ENCODE results near the gene DARS2. TPM values are rescaled to one million over a fixed set of nuclear protein-coding genes. Genes with fewer than 3 reads are reported as not detected.
"Not testable (repeated sequence)": the region's sequence is repeated elsewhere in the genome, so short reads cannot be mapped to it uniquely, and the experiment has no call there.

DARS2 gene
- total RNA-seq, 8 experiments from 2014 or later = 12.7 to 34.6 (median 16.5) TPM

DNA sequence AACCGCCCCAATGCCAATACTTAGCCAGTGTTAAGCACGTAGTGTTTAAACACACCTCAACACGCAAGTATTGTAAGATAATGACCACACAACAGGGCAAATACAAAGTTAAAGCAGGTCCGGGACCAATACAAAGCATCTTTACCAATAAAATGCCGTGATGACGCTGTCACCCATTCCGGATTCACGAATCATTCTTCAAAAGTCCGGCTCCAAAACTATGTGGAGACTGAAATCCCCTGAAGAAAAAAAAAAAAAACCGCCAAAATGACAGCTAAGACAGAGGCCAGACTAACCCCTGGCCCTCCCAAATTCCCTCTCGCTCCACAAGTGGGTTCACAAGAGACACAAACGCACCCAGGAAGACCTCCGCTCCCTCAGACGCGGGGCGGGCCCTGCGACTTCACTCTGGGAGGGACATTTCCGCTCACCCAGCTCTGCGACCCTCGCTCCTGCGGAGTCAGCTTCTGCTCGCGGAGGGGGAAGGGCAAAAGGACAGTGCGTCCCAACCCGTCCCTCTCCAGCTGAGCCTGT is 625 bp upstream of the DARS2 start:
- 0 to 7% (median 1%) methylated on average over 5 to 25 of the region's 25 CpGs; no CpG with 5 or more reads in 1 of the 10 experiments for WGBS, 10 experiments
- Histone ChIP-seq H3K27ac (peak overlapping the region in 1 of 2 donors; percentile 66), H3K4me1 (replicated peaks in 1 of 2) (peaks cover 15 to 18% of the 10 kb centered on the region in 2 donors), H3K4me3 (peak overlapping the region; percentile 66 to 86 (median 71))
- no peak for ATAC-seq (replicated peaks in 6 of 8)
- in situ Hi-C loops (cut with MboI; ENCODE audit: low pct_unique_long_range_greater_than_20kb in 2 of 9, low sequenced_read_pairs in 9 of 9, unreplicated experiment in 9 of 9) = loop anchor here in 3 of 9 experiments (25.0 kb wide), 1 partner anchor 387 kb away; no protein-coding TSS in a partner anchor

DNA sequence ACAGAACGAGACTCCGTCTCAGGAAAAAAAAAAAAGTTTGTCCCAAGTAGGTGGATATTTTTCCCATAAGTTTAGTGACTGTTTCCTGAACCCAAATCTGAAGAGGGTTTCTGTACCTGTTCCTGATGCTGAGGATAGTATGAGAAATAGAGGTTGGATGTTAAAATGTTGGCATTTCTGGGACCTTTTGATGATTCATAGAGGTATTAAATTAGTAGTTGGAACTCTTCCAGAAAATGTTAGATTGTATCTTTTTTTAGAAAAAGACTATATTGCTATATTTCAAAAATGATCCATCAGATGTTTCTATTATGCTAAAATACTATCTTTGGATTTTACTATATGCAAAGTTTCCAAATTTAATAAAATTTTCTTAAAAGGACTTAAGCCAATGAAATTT is 3.1 kb downstream of the DARS2 start:
- Histone ChIP-seq H3K4me3 (no peak overlapping the region), H3K27ac (no peak overlapping the region), H3K4me1 (replicated peaks in 1 of 2) (peaks cover 15 to 17% of the 10 kb centered on the region in 2 donors)
- 71 to 100% (median 98%) methylated on average over 1 to 2 of the region's 2 CpGs; no CpG with 5 or more reads in 4 of the 10 experiments for WGBS, 10 experiments
- in situ Hi-C loops (cut with MboI; ENCODE audit: low pct_unique_long_range_greater_than_20kb in 2 of 9, low sequenced_read_pairs in 9 of 9, unreplicated experiment in 9 of 9) = loop anchor here in 2 of 9 experiments (25.0 kb wide), 2 partner anchors 415 to 1090 kb away; no protein-coding TSS in a partner anchor
- no peak for ATAC-seq (replicated peaks in 6 of 8)

GRCh38 chr1:173832748-173833147 is 8.3 kb downstream of the DARS2 start:
- Histone ChIP-seq H3K27ac (no peak overlapping the region), H3K4me3 (no peak overlapping the region), H3K4me1 (replicated peaks in 1 of 2) (no peaks in the 10 kb centered on the region)
- 83 to 100% (median 100%) methylated on average over 1 of the region's 1 CpG; no CpG with 5 or more reads in 3 of the 10 experiments for WGBS, 10 experiments
- in situ Hi-C loops (cut with MboI; ENCODE audit: low pct_unique_long_range_greater_than_20kb in 2 of 9, low sequenced_read_pairs in 9 of 9, unreplicated experiment in 9 of 9) = loop anchor here in 2 of 9 experiments (25.0 kb wide), 2 partner anchors 420 to 1095 kb away; no protein-coding TSS in a partner anchor
- ATAC-seq (replicated peaks in 6 of 8) = no peak

DNA sequence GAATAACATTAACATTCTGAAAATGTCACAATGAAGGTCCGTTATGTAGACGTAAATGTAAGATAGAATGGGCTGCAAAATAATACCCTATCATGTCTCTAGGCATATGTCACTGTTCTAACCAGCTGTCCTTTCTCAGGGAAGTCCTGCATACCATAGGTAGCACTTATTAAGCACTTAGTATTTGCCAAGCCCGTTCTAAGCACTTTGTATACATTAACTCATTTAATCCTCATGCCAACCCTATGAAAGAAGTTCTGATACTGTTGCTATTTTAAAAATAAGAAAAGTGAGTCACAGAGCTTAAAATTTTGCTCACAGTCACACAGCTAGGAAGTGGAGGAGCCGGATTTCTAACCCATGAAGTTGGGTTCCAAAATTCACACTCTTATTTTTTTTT is 27.6 kb downstream of the DARS2 start:
- whole genome bisulfite sequencing, 10 experiments = 72 to 100% (median 94%) methylated on average over 1 to 4 of the region's 4 CpGs
- ATAC-seq (replicated peaks in 6 of 8) = no peak

GRCh38 chr1:173853074-173853473 is 28.6 kb downstream of the DARS2 start:
- Histone ChIP-seq H3K4me3 (no peak overlapping the region), H3K4me1 (replicated peaks in 1 of 2) (no peaks in the 10 kb centered on the region), H3K27ac (no peak overlapping the region)
- peak in 2 of 8 experiments; percentile 5 to 25 for ATAC-seq (replicated peaks in 6 of 8)
- in situ Hi-C loops (cut with MboI; ENCODE audit: low pct_unique_long_range_greater_than_20kb in 2 of 9, low sequenced_read_pairs in 9 of 9, unreplicated experiment in 9 of 9) = no loop called here
- 28 to 82% (median 70%) methylated on average over 1 to 5 of the region's 5 CpGs; no CpG with 5 or more reads in 2 of the 10 experiments for WGBS, 10 experiments

More for the DNA sequence above, 27.6 kb downstream of the DARS2 start:
- no peak overlapping the region for H3K4me3 ChIP-seq
- H3K27ac ChIP-seq = no peak overlapping the region
- no peaks in the 10 kb centered on the region for H3K4me1 ChIP-seq (replicated peaks in 1 of 2)
- in situ Hi-C loops (cut with MboI; ENCODE audit: low pct_unique_long_range_greater_than_20kb in 2 of 9, low sequenced_read_pairs in 9 of 9, unreplicated experiment in 9 of 9) = no loop called here

DNA sequence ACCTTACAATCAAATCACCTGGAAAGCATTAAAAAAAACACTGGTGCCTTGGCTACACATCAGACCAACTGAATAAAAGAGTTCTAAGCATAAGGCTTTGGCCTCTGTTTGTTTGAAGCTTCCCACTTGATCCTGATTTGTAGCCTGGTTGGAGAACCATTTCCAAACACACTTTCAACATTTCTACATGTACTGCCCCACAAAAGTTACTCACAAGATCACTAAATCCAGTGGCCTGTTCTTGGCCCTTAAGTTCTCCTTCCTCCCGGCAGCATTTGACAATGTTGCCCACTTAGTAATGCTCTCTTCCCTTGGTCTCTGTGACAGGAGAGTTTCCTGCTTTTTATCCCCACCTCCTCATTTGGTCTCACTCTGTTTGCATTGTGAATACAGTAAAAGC is 31.5 kb downstream of the DARS2 start:
- in situ Hi-C loops (cut with MboI; ENCODE audit: low pct_unique_long_range_greater_than_20kb in 2 of 9, low sequenced_read_pairs in 9 of 9, unreplicated experiment in 9 of 9) = no loop called here
- H3K27ac ChIP-seq = no peak overlapping the region
- ATAC-seq (replicated peaks in 6 of 8) = no peak
- H3K4me3 ChIP-seq = no peak overlapping the region
- 67 to 100% (median 100%) methylated on average over 1 of the region's 1 CpG; no CpG with 5 or more reads in 1 of the 10 experiments for WGBS, 10 experiments
- no peaks in the 10 kb centered on the region for H3K4me1 ChIP-seq (replicated peaks in 1 of 2)

- in situ Hi-C loops (cut with MboI; ENCODE audit: low pct_unique_long_range_greater_than_20kb in 2 of 9, low sequenced_read_pairs in 9 of 9, unreplicated experiment in 9 of 9) = no loop called here
- Histone ChIP-seq H3K4me3 (no peak overlapping the region), H3K27ac (no peak overlapping the region), H3K4me1 (replicated peaks in 1 of 2) (no peaks in the 10 kb centered on the region)
- WGBS, 10 experiments = 89 to 100% (median 96%) methylated on average over 1 to 2 of the region's 2 CpGs; no CpG with 5 or more reads in 1 of the 10 experiments
- peak in 1 of 8 experiments; percentile 20 for ATAC-seq (replicated peaks in 6 of 8)
These were observed 32.4 kb downstream of the DARS2 start for GRCh38 chr1:173856903-173857302.

GRCh38 chr1:173857363-173857917 is 33.0 kb downstream of the DARS2 start:
- in situ Hi-C loops (cut with MboI; ENCODE audit: low pct_unique_long_range_greater_than_20kb in 2 of 9, low sequenced_read_pairs in 9 of 9, unreplicated experiment in 9 of 9) = no loop called here
- Histone ChIP-seq H3K4me1 (replicated peaks in 1 of 2) (no peaks in the 10 kb centered on the region), H3K27ac (no peak overlapping the region), H3K4me3 (no peak overlapping the region)
- peak in 1 of 8 experiments; percentile 2 for ATAC-seq (replicated peaks in 6 of 8)
- 60 to 100% (median 93%) methylated on average over 2 to 4 of the region's 4 CpGs for WGBS, 10 experiments

GRCh38 chr1:173859547-173859946 is 35.1 kb downstream of the DARS2 start:
- ATAC-seq (replicated peaks in 6 of 8); H3K4me3 ChIP-seq; H3K4me1 ChIP-seq (replicated peaks in 1 of 2); in situ Hi-C loops (cut with MboI; ENCODE audit: low pct_unique_long_range_greater_than_20kb in 2 of 9, low sequenced_read_pairs in 9 of 9, unreplicated experiment in 9 of 9); H3K27ac ChIP-seq: not testable (repeated sequence)
- 92 to 100% (median 96%) methylated on average over 1 to 5 of the region's 5 CpGs; no CpG with 5 or more reads in 1 of the 10 experiments for WGBS, 10 experiments

DNA sequence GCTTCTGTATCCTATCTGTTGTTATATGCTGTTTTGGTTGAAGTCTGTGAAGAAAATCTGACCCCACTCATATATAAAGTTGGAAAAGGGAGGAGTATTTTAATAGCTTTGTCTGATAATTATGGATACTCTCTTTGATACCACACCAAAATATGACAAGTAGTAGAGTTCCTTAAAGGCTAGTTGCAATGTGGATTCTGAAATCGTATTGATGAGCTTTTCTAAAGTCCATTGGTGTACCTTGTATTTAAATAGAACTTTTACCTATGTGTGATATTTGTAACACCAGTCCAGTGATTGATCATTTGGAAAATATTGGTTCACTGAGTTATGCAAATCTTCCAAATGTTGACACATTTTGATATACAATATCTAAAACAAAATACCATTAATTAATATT is 35.6 kb downstream of the DARS2 start:
- H3K4me3 ChIP-seq = no peak overlapping the region
- in situ Hi-C loops (cut with MboI; ENCODE audit: low pct_unique_long_range_greater_than_20kb in 2 of 9, low sequenced_read_pairs in 9 of 9, unreplicated experiment in 9 of 9) = no loop called here
- no peak for ATAC-seq (replicated peaks in 6 of 8)
- H3K27ac ChIP-seq = no peak overlapping the region
- H3K4me1 ChIP-seq (replicated peaks in 1 of 2) = peaks cover 0 to under 1% of the 10 kb centered on the region in 2 donors
- 83 to 100% (median 94%) methylated on average over 1 of the region's 1 CpG; no CpG with 5 or more reads in 4 of the 10 experiments for WGBS, 10 experiments

DNA sequence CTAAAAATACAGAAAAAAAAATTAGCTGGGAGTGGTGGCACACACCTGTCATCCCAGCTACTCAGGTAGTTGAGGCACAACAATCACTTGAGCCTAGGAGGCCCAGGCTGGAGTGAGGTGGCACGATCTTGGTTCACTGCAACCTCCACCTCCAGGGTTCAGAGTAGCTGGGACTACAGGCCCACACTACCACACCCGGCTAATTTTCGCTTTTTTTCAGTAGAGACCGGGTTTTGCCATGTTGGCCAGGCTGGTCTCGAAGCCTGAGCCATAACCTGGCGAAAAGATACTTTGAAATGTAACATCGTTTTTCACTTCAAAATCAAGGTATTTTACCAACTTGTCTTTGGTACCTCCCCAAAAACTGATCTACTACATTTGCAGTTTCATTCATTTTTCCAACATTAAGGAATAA is 37.3 kb downstream of the DARS2 start:
- Histone ChIP-seq H3K27ac (no peak overlapping the region), H3K4me1 (replicated peaks in 1 of 2) (peaks cover 4 to 17% of the 10 kb centered on the region in 2 donors), H3K4me3 (no peak overlapping the region)
- peak in 6 of 8 experiments; percentile 11 to 35 (median 18) for ATAC-seq (replicated peaks in 6 of 8)
- in situ Hi-C loops (cut with MboI; ENCODE audit: low pct_unique_long_range_greater_than_20kb in 2 of 9, low sequenced_read_pairs in 9 of 9, unreplicated experiment in 9 of 9) = no loop called here
- 73 to 100% (median 93%) methylated on average over 2 to 7 of the region's 7 CpGs; no CpG with 5 or more reads in 3 of the 10 experiments for WGBS, 10 experiments

- in situ Hi-C loops (cut with MboI; ENCODE audit: low pct_unique_long_range_greater_than_20kb in 2 of 9, low sequenced_read_pairs in 9 of 9, unreplicated experiment in 9 of 9); H3K27ac ChIP-seq; H3K4me3 ChIP-seq: not testable (repeated sequence)
- peaks cover 4 to 19% of the 10 kb centered on the region in 2 donors for H3K4me1 ChIP-seq (replicated peaks in 1 of 2)
- WGBS, 10 experiments = 42 to 90% (median 78%) methylated on average over 1 to 10 of the region's 13 CpGs; no CpG with 5 or more reads in 1 of the 10 experiments
- peak in 5 of 8 experiments; percentile 8 to 14 (median 11) for ATAC-seq (replicated peaks in 6 of 8)
These were observed 37.8 kb downstream of the DARS2 start for GRCh38 chr1:173862146-173862768.

- Histone ChIP-seq H3K27ac (no peak overlapping the region), H3K4me3 (no peak overlapping the region), H3K4me1 (replicated peaks in 1 of 2) (peaks cover 4 to 19% of the 10 kb centered on the region in 2 donors)
- no peak for ATAC-seq (replicated peaks in 6 of 8)
- in situ Hi-C loops (cut with MboI; ENCODE audit: low pct_unique_long_range_greater_than_20kb in 2 of 9, low sequenced_read_pairs in 9 of 9, unreplicated experiment in 9 of 9) = no loop called here
- WGBS, 10 experiments = 45 to 75% (median 65%) methylated on average over 1 to 8 of the region's 8 CpGs; no CpG with 5 or more reads in 1 of the 10 experiments
These were observed 38.3 kb downstream of the DARS2 start for GRCh38 chr1:173862769-173863223.
